Mucosa of stomach (tissue), 1 donor: ENCODE data around the gene SYMPK.
"Not testable (repeated sequence)": the region's sequence is repeated elsewhere in the genome, so short reads cannot be mapped to it uniquely, and the experiment has no call there.

Source experiments
- H3K27me3 ChIP-seq: one replicate; pipeline ENCODE4 v1.7.0; 2013; ENCODE audit warnings: mild to moderate bottlenecking, low read length; ENCODE audit not compliant: control insufficient read depth, insufficient read depth
- H3K36me3 ChIP-seq: one replicate; pipeline ENCODE4 v1.7.0; 2013; ENCODE audit warnings: low read length; ENCODE audit not compliant: control insufficient read depth, insufficient read depth
- H3K4me1 ChIP-seq: one replicate; pipeline ENCODE4 v1.7.0; 2013; ENCODE audit warnings: mild to moderate bottlenecking, low read length; ENCODE audit not compliant: control insufficient read depth, insufficient read depth
- H3K4me3 ChIP-seq: one replicate; pipeline ENCODE4 v1.7.0; 2013; ENCODE audit warnings: low read length
- H3K9ac ChIP-seq: one replicate; pipeline ENCODE4 v1.7.0; 2013; ENCODE audit warnings: mild to moderate bottlenecking, low read length, moderate library complexity
- H3K9me3 ChIP-seq: one replicate; pipeline ENCODE4 v1.7.0; 2013; ENCODE audit warnings: mild to moderate bottlenecking, low read length, moderate library complexity; ENCODE audit not compliant: control insufficient read depth
- donor health status: Pancreatic carcinoma.

The SYMPK gene

GRCh38 chr19:45799541-45799940 lies 63.4 kb downstream of the SYMPK start:
- not testable (repeated sequence) for H3K4me3 ChIP-seq, H3K36me3 ChIP-seq, H3K4me1 ChIP-seq, H3K9ac ChIP-seq, H3K27me3 ChIP-seq, H3K9me3 ChIP-seq

- Histone ChIP-seq H3K9ac (no peak overlapping the region), H3K27me3 (peaks cover 4% of the 10 kb centered on the region), H3K36me3 (no peaks in the 10 kb centered on the region), H3K4me1 (no peaks in the 10 kb centered on the region), H3K9me3 (no peaks in the 10 kb centered on the region), H3K4me3 (no peak overlapping the region)
These were observed 63.9 kb downstream of the SYMPK start for GRCh38 chr19:45798995-45799517.

GRCh38 chr19:45794627-45795026 lies 68.3 kb downstream of the SYMPK start:
- no peaks in the 10 kb centered on the region for H3K9me3 ChIP-seq
- H3K4me3 ChIP-seq: no peak overlapping the region

GRCh38 chr19:45793876-45794275 lies 69.1 kb downstream of the SYMPK start:
- no peak overlapping the region for H3K9ac ChIP-seq
- no peak overlapping the region for H3K4me3 ChIP-seq
- peaks cover 12% of the 10 kb centered on the region for H3K4me1 ChIP-seq
- no peaks in the 10 kb centered on the region for H3K36me3 ChIP-seq
- H3K27me3 ChIP-seq: no peaks in the 10 kb centered on the region
- no peaks in the 10 kb centered on the region for H3K9me3 ChIP-seq

More at GRCh38 chr19:45794627-45795026, 68.3 kb downstream of the SYMPK start:
- peaks cover 12% of the 10 kb centered on the region for H3K4me1 ChIP-seq
- no peaks in the 10 kb centered on the region for H3K36me3 ChIP-seq
- H3K27me3 ChIP-seq: no peaks in the 10 kb centered on the region
- H3K9ac ChIP-seq: no peak overlapping the region

- Histone ChIP-seq H3K36me3 (no peaks in the 10 kb centered on the region), H3K9ac (no peak overlapping the region), H3K9me3 (no peaks in the 10 kb centered on the region), H3K4me1 (peaks cover 12% of the 10 kb centered on the region), H3K4me3 (no peak overlapping the region), H3K27me3 (no peaks in the 10 kb centered on the region)
These were observed 69.8 kb downstream of the SYMPK start for GRCh38 chr19:45793178-45793564.

GRCh38 chr19:45792470-45793177 lies 70.3 kb downstream of the SYMPK start, which contains the start of gene DMWD:
TSS of gene DMWD (minus strand) at chr19:45792845. CDS start at chr19:45792756, 89 bp downstream.
- Histone ChIP-seq H3K4me1 (peaks cover 12% of the 10 kb centered on the region), H3K27me3 (no peaks in the 10 kb centered on the region), H3K9me3 (no peaks in the 10 kb centered on the region), H3K9ac (peak within 1 kb of the TSS; percentile 16), H3K4me3 (peak within 1 kb of the TSS; percentile 11), H3K36me3 (no peaks in the 10 kb centered on the region)

- Histone ChIP-seq H3K27me3 (no peaks in the 10 kb centered on the region), H3K9ac (peak overlapping the region; percentile 16)
These were observed 71.0 kb downstream of the SYMPK start for GRCh38 chr19:45791744-45792469.

GRCh38 chr19:45790942-45791341 lies 72.0 kb downstream of the SYMPK start:
- H3K4me1 ChIP-seq: peaks cover 12% of the 10 kb centered on the region
- no peaks in the 10 kb centered on the region for H3K36me3 ChIP-seq
- no peaks in the 10 kb centered on the region for H3K27me3 ChIP-seq
- H3K4me3 ChIP-seq: no peak overlapping the region
- no peaks in the 10 kb centered on the region for H3K9me3 ChIP-seq
- no peak overlapping the region for H3K9ac ChIP-seq

More at GRCh38 chr19:45791744-45792469, 71.0 kb downstream of the SYMPK start:
- Histone ChIP-seq H3K4me3 (peak overlapping the region; percentile 11), H3K4me1 (peaks cover 12% of the 10 kb centered on the region), H3K9me3 (no peaks in the 10 kb centered on the region), H3K36me3 (no peaks in the 10 kb centered on the region)

- Histone ChIP-seq H3K27me3 (no peaks in the 10 kb centered on the region), H3K36me3 (no peaks in the 10 kb centered on the region), H3K9me3 (no peaks in the 10 kb centered on the region), H3K4me1 (peaks cover 12% of the 10 kb centered on the region), H3K9ac (no peak overlapping the region), H3K4me3 (no peak overlapping the region)
These were observed 73.7 kb downstream of the SYMPK start for GRCh38 chr19:45789035-45789786.

- no peaks in the 10 kb centered on the region for H3K36me3 ChIP-seq
- H3K9me3 ChIP-seq: no peaks in the 10 kb centered on the region
- peaks cover 13% of the 10 kb centered on the region for H3K4me1 ChIP-seq
- H3K27me3 ChIP-seq: peaks cover 2% of the 10 kb centered on the region
- no peak overlapping the region for H3K9ac ChIP-seq
- no peak overlapping the region for H3K4me3 ChIP-seq
These were observed 76.4 kb downstream of the SYMPK start for GRCh38 chr19:45786533-45786894.

- Histone ChIP-seq H3K9ac (no peak overlapping the region), H3K4me1 (peaks cover 13% of the 10 kb centered on the region), H3K4me3 (no peak overlapping the region), H3K36me3 (no peaks in the 10 kb centered on the region), H3K9me3 (no peaks in the 10 kb centered on the region), H3K27me3 (peaks cover 5% of the 10 kb centered on the region)
These were observed 77.0 kb downstream of the SYMPK start for GRCh38 chr19:45785781-45786532.
